GM21723 (cell line): ENCODE results near the gene MPI.
"Not testable (repeated sequence)": the region's sequence is repeated elsewhere in the genome, so short reads cannot be mapped to it uniquely, and the experiment has no call there.

Experiments
- ATAC-seq: cut with Tn5 transposase; IDR thresholded peaks from one replicate; pipeline ENCODE4 v1.9.1; 2021; ENCODE audit warnings: mild to moderate bottlenecking, moderate library complexity; ENCODE audit not compliant: unreplicated experiment

The MPI gene

GRCh38 chr15:74928771-74929198 lies 38.9 kb downstream of the MPI start:
- ATAC-seq, result no peak

GRCh38 chr15:74933573-74933972 lies 43.7 kb downstream of the MPI start:
- ATAC-seq, result no peak

GRCh38 chr15:74935193-74935592 lies 45.4 kb downstream of the MPI start:
- not testable (repeated sequence) for ATAC-seq

- ATAC-seq, result no peak
Observed at GRCh38 chr15:74937272-74937589, 47.4 kb downstream of the MPI start.

GRCh38 chr15:74937590-74938371 lies 47.9 kb downstream of the MPI start, which contains the start of gene COX5A:
COX5A (minus strand) TSS chr15:74938073; CDS start chr15:74938014, 59 bp downstream.
- ATAC-seq, result peak; percentile 87

GRCh38 chr15:74950078-74950908 lies 60.5 kb downstream of the MPI start:
- ATAC-seq, result no peak

- no peak for ATAC-seq
Observed at GRCh38 chr15:74951006-74951405, 61.2 kb downstream of the MPI start.
